Mesangial cell (primary cell): Measurements from ENCODE around the gene FAM237B. TPM values are rescaled to one million over a fixed set of nuclear protein-coding genes. Genes with fewer than 3 reads are reported as not detected.

Experiments
- total RNA-seq: library from RNA; depleted of rRNA; stranded (reverse); fragments of >200 nt; gene quantifications from 2 replicates; pipeline ENCODE4 v1.2.3, GENCODE V29; 2015

Gene FAM237B
- not detected in 2 replicates for total RNA-seq

DNA sequence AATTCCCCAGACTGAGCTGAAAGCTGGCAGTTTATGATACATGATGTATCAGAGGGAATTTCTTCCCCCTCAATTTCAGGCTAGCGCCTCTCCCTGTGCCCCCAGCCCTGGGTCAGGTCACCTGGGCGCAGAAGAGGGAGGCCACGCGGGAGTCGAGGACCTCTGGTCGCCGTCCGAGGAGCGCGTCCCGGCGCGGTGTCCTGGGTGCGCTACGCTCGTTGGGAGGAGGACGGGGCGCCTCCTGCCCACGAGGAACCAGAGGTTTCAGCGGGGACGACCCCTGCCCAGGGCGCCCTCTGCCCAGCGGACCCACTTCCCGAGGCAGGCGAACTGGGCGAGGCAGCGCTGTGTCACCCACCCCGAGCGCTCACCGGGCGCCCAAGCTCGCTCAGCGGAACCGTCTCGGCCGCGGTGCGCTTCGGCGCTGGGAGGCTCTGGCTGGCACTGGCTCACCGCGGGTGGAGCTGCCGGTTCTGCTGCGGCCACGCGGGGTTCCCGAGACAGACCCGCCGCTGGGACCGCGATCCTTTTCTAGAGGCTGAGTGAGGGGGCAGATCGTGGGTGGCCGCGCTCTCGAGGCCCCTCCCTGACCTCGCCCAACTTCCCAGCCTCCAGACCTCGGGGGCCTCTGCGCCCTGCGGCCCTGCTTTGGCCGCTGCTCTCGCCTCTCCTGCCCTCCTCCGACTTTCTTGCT lies at the start of gene FAM237B:
Gene FAM237B (minus strand): TSS at position 504 of the 694 bp plus-strand sequence. CDS start 1,556 bp downstream, outside the sequence.

DNA sequence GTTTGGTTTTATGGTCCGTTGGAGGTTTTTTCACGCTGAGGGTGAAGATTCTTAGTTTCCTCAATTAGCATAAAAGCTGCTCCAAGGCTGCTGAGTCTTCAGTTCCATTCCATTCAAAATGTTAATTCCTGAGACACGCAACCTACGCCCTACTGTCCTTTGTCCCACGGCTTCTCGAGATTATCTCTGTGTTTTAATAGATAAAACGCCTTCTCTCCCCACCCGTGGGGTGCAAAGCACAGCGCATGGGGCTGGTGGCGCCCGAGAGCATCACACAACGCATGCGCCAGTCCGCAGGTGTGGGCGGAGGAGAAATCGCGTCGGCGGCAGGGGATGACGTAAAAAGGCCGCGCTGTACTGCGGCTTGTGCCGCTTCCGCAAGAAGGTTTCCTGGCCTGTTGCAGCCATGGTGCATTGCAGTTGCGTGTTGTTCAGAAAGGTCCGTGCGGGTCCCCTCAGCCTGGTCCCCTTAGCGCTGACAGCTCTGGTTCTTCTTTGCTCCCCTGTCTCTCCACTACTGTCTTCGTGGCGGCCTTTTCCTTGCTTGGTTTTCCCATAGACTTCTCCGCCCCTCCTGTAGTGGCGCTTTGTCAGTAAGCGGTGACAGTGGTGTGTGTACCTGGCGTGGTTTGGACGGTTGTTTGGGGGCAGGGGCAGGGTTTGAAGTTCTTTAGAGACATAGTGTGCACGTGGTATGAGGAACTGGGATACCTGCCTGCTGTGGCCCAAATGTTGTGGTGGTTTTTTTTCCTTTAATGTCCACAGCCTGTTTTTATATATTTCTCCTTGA lies 25.4 kb upstream of the FAM237B start, which contains the start of gene GTPBP10:
Gene GTPBP10 (plus strand): TSS at position 381 of the 790 bp plus-strand sequence. CDS start 26 bp downstream, at position 407.

Other genes with a start within 250 kb of the FAM237B start
- gene STEAP1, start 166.8 kb downstream of the FAM237B start, total RNA-seq = 0.63 and 3.6 TPM in 2 replicates
- 1.3 and 3.3 TPM in 2 replicates for gene STEAP2, start 109.6 kb downstream of the FAM237B start, total RNA-seq
- 0.65 and 1.6 TPM in 2 replicates for gene CFAP69, start 76.1 kb downstream of the FAM237B start, total RNA-seq
- gene GTPBP10, start 25.4 kb upstream of the FAM237B start, total RNA-seq = 5.7 and 10.1 TPM in 2 replicates
- 22.2 and 31.8 TPM in 2 replicates for gene CLDN12, start 82.2 kb upstream of the FAM237B start, total RNA-seq
- not detected in 2 replicates for gene PTTG1IP2, start 148.3 kb upstream of the FAM237B start, total RNA-seq